PC-9 (cell line): ENCODE results near the gene APOL6. TPM values are rescaled to one million over a fixed set of nuclear protein-coding genes. Genes with fewer than 3 reads are reported as not detected.

Experiments used
- BruUV-seq: library from RNA; stranded (reverse); fragments of 400-500 nt; replicated peaks from 2 replicates; lab custom pipeline; 2021; lab: Mats Ljungman, UMichigan
- CTCF ChIA-PET: fragments of 300-600 bp; sonication (Branson Sonifier 250); formaldehyde crosslinking; loops from one replicate; lab custom pipeline; 2022; ENCODE audit warnings: antibody characterized with exemption; lab: Charles Lee
- POLR2A ChIA-PET: fragments of 300-600 bp; sonication (Branson Sonifier 250); formaldehyde crosslinking; loops from one replicate; lab custom pipeline; 2022; ENCODE audit warnings: antibody characterized with exemption; ENCODE audit not compliant: unreplicated experiment; lab: Charles Lee
- DNase-seq, 2 experiments: peaks; one replicate each; pipeline versions ENCODE4 v3.0.0 to v3.0.0-alpha.2; 2015 to 2022; ENCODE audit warnings: mixed read lengths in 1 of 2
- H2AFZ ChIP-seq: fragments of 200-600 bp; sonication (generic); 2 replicates; pipeline ENCODE4 v1.8.1; 2017; ENCODE audit warnings: antibody characterized with exemption
- H3F3A ChIP-seq: fragments of 200-600 bp; sonication (generic); 2 replicates; pipeline ENCODE4 v1.8.1; 2017; ENCODE audit warnings: antibody characterized with exemption, mild to moderate bottlenecking, low read depth; ENCODE audit not compliant: insufficient read depth
- H3K27ac ChIP-seq: fragments of 200-600 bp; sonication (generic); 2 replicates; pipeline ENCODE4 v1.6.1; 2016; ENCODE audit warnings: mixed run types
- H3K27me3 ChIP-seq: fragments of 200-600 bp; sonication (generic); 2 replicates; pipeline ENCODE4 v1.6.1; 2016; ENCODE audit warnings: low read depth, mixed run types; ENCODE audit not compliant: insufficient read depth
- H3K36me3 ChIP-seq: fragments of 200-600 bp; sonication (generic); 2 replicates; pipeline ENCODE4 v1.6.1; 2016; ENCODE audit warnings: low read depth, mixed run types
- H3K4me1 ChIP-seq: fragments of 200-600 bp; sonication (generic); replicated peaks from 2 replicates; pipeline ENCODE4 v1.6.1; 2016; ENCODE audit warnings: mixed run types; ENCODE audit not compliant: insufficient read depth
- H3K4me2 ChIP-seq: fragments of 200-600 bp; sonication (generic); 2 replicates; pipeline ENCODE4 v1.6.1; 2017; ENCODE audit warnings: mixed run types
- H3K4me3 ChIP-seq: fragments of 200-600 bp; sonication (generic); 2 replicates; pipeline ENCODE4 v1.6.1; 2016; ENCODE audit warnings: mixed run types
- H3K79me2 ChIP-seq: fragments of 200-600 bp; sonication (generic); 2 replicates; pipeline ENCODE4 v1.6.1; 2017; ENCODE audit warnings: low read depth, mixed run types
- H3K9me2 ChIP-seq: fragments of 200-600 bp; sonication (generic); 2 replicates; pipeline ENCODE4 v1.8.1; 2017; ENCODE audit warnings: mild to moderate bottlenecking; ENCODE audit not compliant: insufficient read depth
- H3K9me3 ChIP-seq: fragments of 200-600 bp; sonication (generic); 2 replicates; pipeline ENCODE4 v1.8.1; 2016; ENCODE audit warnings: low read depth; ENCODE audit not compliant: insufficient read depth
- H4K20me1 ChIP-seq: fragments of 200-600 bp; sonication (generic); 2 replicates; pipeline ENCODE4 v1.8.1; 2017; ENCODE audit not compliant: insufficient read depth
- CTCF ChIP-seq: fragments of 200-600 bp; sonication (generic); conservative IDR thresholded peaks from 2 replicates; pipeline ENCODE4 v1.6.1; 2017; ENCODE audit warnings: mixed run types, antibody characterized with exemption, mild to moderate bottlenecking, moderate library complexity
- EZH2 ChIP-seq: fragments of 200-600 bp; sonication (generic); IDR thresholded peaks from 2 replicates; pipeline ENCODE4 v1.8.0; 2017; ENCODE audit warnings: antibody characterized with exemption, low read depth
- intact Hi-C: fragments of 100-400 bp; cut with micrococcal nuclease; formaldehyde crosslinking; loops from one replicate; pipeline ENCODE4 v1.10.0; 2022; ENCODE audit not compliant: unreplicated experiment
- total RNA-seq: library from RNA; stranded (reverse); gene quantifications from 2 replicates; pipeline ENCODE4 v1.2.3, GENCODE V29; 2021

The APOL6 gene
- total RNA-seq, 1 experiment from 2014 or later = 18.6 TPM

GRCh38 chr22:35628732-35629131 lies 19.5 kb upstream of the APOL6 start:
- Histone ChIP-seq H3K27me3 (no peaks in the 10 kb centered on the region), H3K36me3 (no peaks in the 10 kb centered on the region), H3K27ac (peak overlapping the region; percentile 98), H3K4me3 (no peak overlapping the region), H3K4me2 (peak overlapping the region; percentile 76), H2AFZ (no peak overlapping the region), H3K4me1 (peaks cover 42% of the 10 kb centered on the region), H3F3A (peaks cover 46% of the 10 kb centered on the region), H3K79me2 (no peaks in the 10 kb centered on the region), H3K9me2 (no peaks in the 10 kb centered on the region), H4K20me1 (no peaks in the 10 kb centered on the region), H3K9me3 (no peaks in the 10 kb centered on the region)
- TF ChIP-seq EZH2 = no peak
- TF ChIP-seq CTCF = no peak
- POLR2A ChIA-PET = interaction anchor here (0.6 to 1.0 kb wide), 2 partner anchors 88 to 400 kb away, joined by 3 to 5 read pairs; no protein-coding TSS in a partner anchor
- no TSS peak for BruUV-seq
- CTCF ChIA-PET = interaction anchor here (1.3 kb wide), 1 partner anchor 294 kb away, joined by 3 read pairs; no protein-coding TSS in a partner anchor
- no peak for DNase-seq
- intact Hi-C loops = loop anchor here (10.0 kb wide), 1 partner anchor 646 kb away; no protein-coding TSS in a partner anchor

- Histone ChIP-seq H3K4me1 (peaks cover 42% of the 10 kb centered on the region), H3K36me3 (no peaks in the 10 kb centered on the region), H3K4me2 (peak overlapping the region; percentile 76), H3K4me3 (peak overlapping the region; percentile 23; the same call in 1 of the 2 replicates), H3F3A (peaks cover 46% of the 10 kb centered on the region), H3K9me2 (no peaks in the 10 kb centered on the region), H2AFZ (no peak overlapping the region), H3K27ac (peak overlapping the region; percentile 98), H4K20me1 (no peaks in the 10 kb centered on the region), H3K79me2 (no peaks in the 10 kb centered on the region), H3K27me3 (no peaks in the 10 kb centered on the region), H3K9me3 (no peaks in the 10 kb centered on the region)
- TSS peak; percentile 77 for BruUV-seq
- TF ChIP-seq CTCF (no peak), EZH2 (no peak)
- intact Hi-C loops = loop anchor here (1.0 to 10.0 kb wide), 2 partner anchors 17 to 645 kb away; no protein-coding TSS in a partner anchor
- ChIA-PET POLR2A (interaction anchor here (0.5 to 1.1 kb wide), 10 partner anchors 10 to 1000 kb away, joined by 3 to 25 read pairs (median 5); partner anchors contain the start of gene APOL6), CTCF (no interaction called here)
- DNase-seq = peak; percentile 96 to 99
Measured at GRCh38 chr22:35629406-35630216, 18.6 kb upstream of the APOL6 start.

GRCh38 chr22:35630387-35630793 lies 17.9 kb upstream of the APOL6 start:
- Histone ChIP-seq H3K9me3 (no peaks in the 10 kb centered on the region), H3K4me1 (peaks cover 42% of the 10 kb centered on the region), H3K9me2 (no peaks in the 10 kb centered on the region), H3K4me3 (no peak overlapping the region), H3K4me2 (peak overlapping the region; percentile 45), H4K20me1 (no peaks in the 10 kb centered on the region), H3K79me2 (no peaks in the 10 kb centered on the region), H3F3A (peaks cover 46% of the 10 kb centered on the region), H3K27me3 (no peaks in the 10 kb centered on the region), H2AFZ (no peak overlapping the region), H3K36me3 (no peaks in the 10 kb centered on the region), H3K27ac (peak overlapping the region; percentile 98)
- TF ChIP-seq CTCF (no peak), EZH2 (no peak)
- DNase-seq = peak; percentile 60 to 86
- ChIA-PET CTCF (interaction anchor here (0.7 kb wide), 1 partner anchor 153 kb away, joined by 9 read pairs; no protein-coding TSS in a partner anchor), POLR2A (interaction anchor here (0.5 to 1.1 kb wide), 7 partner anchors 9 to 1001 kb away, joined by 3 to 25 read pairs (median 4); partner anchors contain the start of gene APOL6)
- BruUV-seq = no TSS peak
- intact Hi-C loops = loop anchor here (1.0 kb wide), 1 partner anchor 16 kb away; no protein-coding TSS in a partner anchor
